H9 (cell line): ENCODE data around the gene TOGARAM2. TPM values are rescaled to one million over a fixed set of nuclear protein-coding genes. Genes with fewer than 3 reads are reported as not detected.
A peak's percentile ranks its signal among the peaks of the same experiment; 100 is the strongest.

ENCODE experiments used
- DNase-seq: peaks from one replicate; pipeline ENCODE4 v3.0.0-alpha.2; 2017
- H2AFZ ChIP-seq: one replicate; pipeline ENCODE4 v1.6.1; 2013; ENCODE audit warnings: mild to moderate bottlenecking, low read length, control low read depth, moderate library complexity
- H2AK5ac ChIP-seq: 2 replicates; pipeline ENCODE4 v1.6.1; 2013; ENCODE audit warnings: low read length, control low read depth, mixed read lengths; ENCODE audit not compliant: insufficient read length
- H2BK120ac ChIP-seq: one replicate; pipeline ENCODE4 v1.6.1; 2013; ENCODE audit warnings: low read depth, mild to moderate bottlenecking, low read length, control low read depth, inconsistent platforms; ENCODE audit not compliant: poor library complexity, severe bottlenecking
- H2BK12ac ChIP-seq: 2 replicates; pipeline ENCODE4 v1.6.1; 2013; ENCODE audit warnings: low read length, control low read depth, mixed read lengths, low read depth; ENCODE audit not compliant: insufficient read length
- H2BK15ac ChIP-seq: 2 replicates; pipeline ENCODE4 v1.6.1; 2013; ENCODE audit warnings: low read depth, low read length, control low read depth
- H2BK20ac ChIP-seq: one replicate; pipeline ENCODE4 v1.6.1; 2013; ENCODE audit warnings: low read depth, mild to moderate bottlenecking, low read length, control low read depth, inconsistent platforms; ENCODE audit not compliant: poor library complexity, severe bottlenecking
- H2BK5ac ChIP-seq: 2 replicates; pipeline ENCODE4 v1.6.1; 2013; ENCODE audit warnings: low read length, control low read depth, mixed read lengths; ENCODE audit not compliant: insufficient read length
- H3K14ac ChIP-seq: 2 replicates; pipeline ENCODE4 v1.6.1; 2013; ENCODE audit warnings: low read length, control low read depth; ENCODE audit not compliant: insufficient read depth
- H3K18ac ChIP-seq: 2 replicates; pipeline ENCODE4 v1.6.1; 2013; ENCODE audit warnings: low read depth, mild to moderate bottlenecking, mixed read lengths, low read length, control low read depth; ENCODE audit not compliant: insufficient read length
- H3K23ac ChIP-seq: 2 replicates; pipeline ENCODE4 v1.6.1; 2013; ENCODE audit warnings: low read length, control low read depth, mixed read lengths, low read depth; ENCODE audit not compliant: insufficient read length
- H3K23me2 ChIP-seq: 2 replicates; pipeline ENCODE4 v1.6.1; 2013; ENCODE audit warnings: low read depth, mild to moderate bottlenecking, mixed read lengths, low read length, control low read depth; ENCODE audit not compliant: insufficient read length, poor library complexity, severe bottlenecking
- H3K27ac ChIP-seq: 2 replicates; pipeline ENCODE4 v1.5.1; 2013; ENCODE audit warnings: low read length, control low read depth, mixed read lengths, low read depth; ENCODE audit not compliant: insufficient read length
- H3K27me3 ChIP-seq: 2 replicates; pipeline ENCODE4 v1.6.1; 2013; ENCODE audit warnings: low read length, control low read depth, inconsistent platforms; ENCODE audit not compliant: insufficient read depth
- H3K4ac ChIP-seq: 2 replicates; pipeline ENCODE4 v1.6.1; 2013; ENCODE audit warnings: low read depth, mild to moderate bottlenecking, control low read depth, inconsistent platforms, low read length, moderate library complexity
- H3K4me1 ChIP-seq: 2 replicates; pipeline ENCODE4 v1.6.1; 2013; ENCODE audit warnings: low read length, control low read depth, inconsistent platforms; ENCODE audit not compliant: insufficient read depth
- H3K4me2 ChIP-seq: 2 replicates; pipeline ENCODE4 v1.6.1; 2013; ENCODE audit warnings: low read length, control low read depth, mixed read lengths; ENCODE audit not compliant: insufficient read length, insufficient read depth
- H3K56ac ChIP-seq: 2 replicates; pipeline ENCODE4 v1.6.1; 2013; ENCODE audit warnings: low read depth, mild to moderate bottlenecking, mixed read lengths, low read length, control low read depth; ENCODE audit not compliant: insufficient read length
- H3K79me1 ChIP-seq: 2 replicates; pipeline ENCODE4 v1.6.1; 2013; ENCODE audit warnings: low read depth, mild to moderate bottlenecking, moderate library complexity, low read length, control low read depth, inconsistent platforms; ENCODE audit not compliant: insufficient read depth, poor library complexity, severe bottlenecking
- H3K79me2 ChIP-seq: 2 replicates; pipeline ENCODE4 v1.6.1; 2013; ENCODE audit warnings: low read length, control low read depth, inconsistent platforms; ENCODE audit not compliant: insufficient read depth
- H3K9ac ChIP-seq: 2 replicates; pipeline ENCODE4 v1.6.1; 2013; ENCODE audit warnings: low read length, control low read depth, mixed read lengths; ENCODE audit not compliant: insufficient read length; ENCODE audit errors: extremely low read depth
- H3K9me3 ChIP-seq: one replicate; pipeline ENCODE4 v1.6.1; 2013; ENCODE audit warnings: low read depth, low read length, inconsistent platforms; ENCODE audit not compliant: control insufficient read depth
- H3T11ph ChIP-seq: one replicate; pipeline ENCODE4 v1.6.1; 2013; ENCODE audit warnings: mild to moderate bottlenecking, low read length, control low read depth, inconsistent platforms
- H4K20me1 ChIP-seq: one replicate; pipeline ENCODE4 v1.6.1; 2013; ENCODE audit not compliant: control insufficient read depth, insufficient read length, insufficient read depth
- H4K5ac ChIP-seq: 2 replicates; pipeline ENCODE4 v1.6.1; 2013; ENCODE audit warnings: low read depth, mild to moderate bottlenecking, mixed read lengths, low read length, control low read depth; ENCODE audit not compliant: insufficient read length
- H4K8ac ChIP-seq: replicated peaks from 2 replicates; pipeline ENCODE4 v1.6.1; 2013; ENCODE audit warnings: low read length, control low read depth, mixed read lengths, low read depth; ENCODE audit not compliant: insufficient read length
- H4K91ac ChIP-seq: 2 replicates; pipeline ENCODE4 v1.6.1; 2013; ENCODE audit warnings: low read depth, mild to moderate bottlenecking, moderate library complexity, mixed read lengths, low read length, control low read depth; ENCODE audit not compliant: insufficient read length
- H3K27ac Mint-ChIP-seq, 3 experiments: 2 replicates in 2 of 3; 3 replicates in 1 of 3; pipeline ENCODE4 v1.8.0; 2020 to 2021; ENCODE audit warnings: mixed read lengths in 3 of 3, mild to moderate bottlenecking in 1 of 3, moderate library complexity in 1 of 3
- H3K27me3 Mint-ChIP-seq: 2 replicates; pipeline ENCODE4 v1.8.0; 2021; ENCODE audit warnings: low read depth, mild to moderate bottlenecking, moderate library complexity, mixed read lengths
- H3K36me3 Mint-ChIP-seq, 3 experiments: 2 replicates in 2 of 3; 3 replicates in 1 of 3; pipeline ENCODE4 v1.8.0; 2020 to 2021; ENCODE audit warnings: low read depth in 3 of 3, mixed read lengths in 3 of 3; ENCODE audit not compliant: insufficient read depth in 1 of 3
- H3K4me1 Mint-ChIP-seq, 2 experiments: 2 replicates each; pipeline ENCODE4 v1.8.0; 2020; ENCODE audit warnings: mixed read lengths in 2 of 2
- H3K4me3 Mint-ChIP-seq, 2 experiments: 2 replicates in 1 of 2; 3 replicates in 1 of 2; pipeline ENCODE4 v1.8.0; 2020 to 2021; ENCODE audit warnings: mild to moderate bottlenecking in 2 of 2, mixed read lengths in 2 of 2, moderate library complexity in 1 of 2
- H3K9me3 Mint-ChIP-seq, 2 experiments: 2 replicates in 1 of 2; 3 replicates in 1 of 2; pipeline ENCODE4 v1.8.0; 2020; ENCODE audit warnings: mild to moderate bottlenecking in 2 of 2, mixed read lengths in 2 of 2, moderate library complexity in 1 of 2
- CTCF ChIP-seq: fragments of 200-600 bp; sonication (generic); conservative IDR thresholded peaks from 3 replicates; pipeline ENCODE4 v1.8.0; 2021; ENCODE audit warnings: antibody characterized with exemption, mild to moderate bottlenecking
- WGBS: extraction: QIAGEN DNeasy Blood & Tissue Kit; methylation state at CpG from one replicate; pipeline ENCODE4 v1.1.7; 2013; ENCODE audit warnings: missing lambda C conversion rate, low lambda C conversion rate, mixed read lengths; ENCODE audit not compliant: insufficient read length; ENCODE audit errors: extremely low coverage; 5-methylcytosine and 5-hydroxymethylcytosine counted together
- total RNA-seq: library from RNA; stranded (reverse); gene quantifications from 2 replicates; pipeline ENCODE4 v1.2.1, GENCODE V29; 2021

TOGARAM2 gene
- total RNA-seq, 1 experiment from 2014 or later: 0.83 TPM

GRCh38 chr2:28951910-28952835, 28.9 kb upstream of the TOGARAM2 start:
- no peak overlapping the region for H2BK12ac ChIP-seq
- no peak overlapping the region for H4K91ac ChIP-seq

More at GRCh38 chr2:28951910-28952835, 28.9 kb upstream of the TOGARAM2 start:
- Histone ChIP-seq H3K56ac (no peak overlapping the region), H4K8ac (no peak overlapping the region), H3K4ac (no peak overlapping the region), H3K14ac (no peak overlapping the region), H3K23ac (no peak overlapping the region), H2AK5ac (no peak overlapping the region), H3K4me2 (no peak overlapping the region), H3K27me3 (no peaks in the 10 kb centered on the region), H2BK15ac (no peak overlapping the region), H3K9me3 (peaks cover 9% of the 10 kb centered on the region), H2BK20ac (no peak overlapping the region), H2BK120ac (no peak overlapping the region), H3T11ph (no peak overlapping the region), H3K79me2 (no peaks in the 10 kb centered on the region), H4K5ac (no peak overlapping the region), H3K4me1 (peaks cover 6% of the 10 kb centered on the region; the same call in 1 of the 2 replicates), H3K18ac (no peak overlapping the region), H3K23me2 (no peaks in the 10 kb centered on the region), H4K20me1 (no peaks in the 10 kb centered on the region), H3K79me1 (no peaks in the 10 kb centered on the region), H3K27ac (no peak overlapping the region), H3K9ac (no peak overlapping the region), H2BK5ac (no peak overlapping the region), H2AFZ (no peak overlapping the region)
- no peak for DNase-seq
- H3K9me3 Mint-ChIP-seq: peaks cover 14 to 22% of the 10 kb centered on the region in 2 experiments
- peaks cover 23 to 33% (median 31%) of the 10 kb centered on the region in 3 experiments for H3K36me3 Mint-ChIP-seq
- peak overlapping the region; percentile 45 to 78 (median 66); a peak in 6 of 7 replicates for H3K27ac Mint-ChIP-seq
- H3K4me3 Mint-ChIP-seq: no peak overlapping the region
- no peak for TF ChIP-seq CTCF
- WGBS: no CpG with 5 or more reads among the region's 13 CpGs
- no peaks in the 10 kb centered on the region for H3K27me3 Mint-ChIP-seq
- H3K4me1 Mint-ChIP-seq: peaks cover 27 to 37% of the 10 kb centered on the region in 2 experiments
